NT2/D1 (cell line): ENCODE results near the gene HAX1.

Experiments
- SUZ12 ChIP-seq: IDR thresholded peaks from 2 replicates; pipeline ENCODE4 v1.6.1; 2011; ENCODE audit not compliant: insufficient read length, insufficient read depth; ENCODE audit errors: extremely low read depth
- YY1 ChIP-seq: IDR thresholded peaks from 2 replicates; pipeline ENCODE4 v1.6.1; 2011; ENCODE audit not compliant: insufficient read length, insufficient read depth
- ZNF274 ChIP-seq: IDR thresholded peaks from 2 replicates; pipeline ENCODE4 v1.6.1; 2011; ENCODE audit warnings: mild to moderate bottlenecking, low read depth, low read length

GRCh38 chr1:154295408-154296235, 23.2 kb downstream of the HAX1 start:
- TF ChIP-seq SUZ12 (no peak), YY1 (no peak), ZNF274 (no peak)
